SU-DHL-6 (cell line): Measurements from ENCODE around the gene COL23A1.

Experiments used
- H2AFZ ChIP-seq: fragments of 200-600 bp; sonication (generic); 2 replicates; pipeline ENCODE4 v1.6.1; 2014; ENCODE audit warnings: low read depth, mild to moderate bottlenecking, moderate library complexity, mixed read lengths, antibody characterized with exemption, low read length; ENCODE audit not compliant: severe bottlenecking
- H3F3A ChIP-seq: fragments of 200-600 bp; shearing (Covaris generic); 2 replicates; pipeline ENCODE4 v1.6.0; 2016; ENCODE audit warnings: antibody characterized with exemption, mild to moderate bottlenecking; ENCODE audit not compliant: insufficient read depth
- H3K27ac ChIP-seq: fragments of 200-600 bp; sonication (generic); 2 replicates; pipeline ENCODE4 v1.5.1; 2016; ENCODE audit warnings: low read depth, mild to moderate bottlenecking, low read length, moderate library complexity, mixed read lengths
- H3K27me3 ChIP-seq: fragments of 200-600 bp; sonication (generic), shearing (Covaris generic); 2 replicates; pipeline ENCODE4 v1.6.0; 2014; ENCODE audit warnings: mild to moderate bottlenecking, low read length
- H3K36me3 ChIP-seq: fragments of 200-600 bp; sonication (generic); 2 replicates; pipeline ENCODE4 v1.6.1; 2014; ENCODE audit warnings: mild to moderate bottlenecking, low read length, mixed read lengths
- H3K4me2 ChIP-seq: fragments of 300-600, 200-600 bp; shearing (Covaris generic), sonication (generic); 2 replicates; pipeline ENCODE4 v1.6.0; 2014; ENCODE audit warnings: low read length, low read depth, mild to moderate bottlenecking; ENCODE audit not compliant: poor library complexity, severe bottlenecking
- H3K4me3 ChIP-seq: fragments of 200-600 bp; sonication (generic); 2 replicates; pipeline ENCODE4 v1.5.1; 2014; ENCODE audit warnings: antibody characterized with exemption, low read length, mild to moderate bottlenecking, mixed read lengths; ENCODE audit not compliant: insufficient read depth, poor library complexity, severe bottlenecking
- H3K79me2 ChIP-seq: fragments of 200-600 bp; sonication (generic); 2 replicates; pipeline ENCODE4 v1.6.1; 2014; ENCODE audit warnings: mild to moderate bottlenecking, low read length, moderate library complexity; ENCODE audit not compliant: insufficient read depth
- H3K9ac ChIP-seq: fragments of 200-600 bp; sonication (generic); 2 replicates; pipeline ENCODE4 v1.7.0; 2014; ENCODE audit warnings: mild to moderate bottlenecking, low read length
- H3K9me2 ChIP-seq: fragments of 200-600 bp; sonication (generic); replicated peaks from 2 replicates; pipeline ENCODE4 v1.6.1; 2014; ENCODE audit warnings: low read length; ENCODE audit not compliant: insufficient read depth
- H3K9me3 ChIP-seq: fragments of 200-600 bp; sonication (generic); 2 replicates; pipeline ENCODE4 v1.6.1; 2014; ENCODE audit warnings: low read length, mixed read lengths; ENCODE audit not compliant: insufficient read depth
- H4K20me1 ChIP-seq: fragments of 200-600 bp; sonication (generic); 2 replicates; pipeline ENCODE4 v1.6.1; 2014; ENCODE audit warnings: low read depth, mild to moderate bottlenecking, antibody characterized with exemption, low read length, moderate library complexity, mixed read lengths
- CTCF ChIP-seq: fragments of 200-600 bp; sonication (generic); IDR thresholded peaks from one replicate; pipeline ENCODE4 v1.5.1; 2017; ENCODE audit warnings: antibody characterized with exemption, mild to moderate bottlenecking, low read length, moderate library complexity; ENCODE audit not compliant: insufficient read depth, poor library complexity, severe bottlenecking
- EZH2phosphoT487 ChIP-seq: fragments of 200-600 bp; sonication (generic), shearing (Covaris generic); conservative IDR thresholded peaks from 2 replicates; pipeline ENCODE4 v1.6.1; 2018; ENCODE audit warnings: mild to moderate bottlenecking, antibody characterized with exemption, low read length, moderate library complexity, mixed read lengths

Gene COL23A1

DNA sequence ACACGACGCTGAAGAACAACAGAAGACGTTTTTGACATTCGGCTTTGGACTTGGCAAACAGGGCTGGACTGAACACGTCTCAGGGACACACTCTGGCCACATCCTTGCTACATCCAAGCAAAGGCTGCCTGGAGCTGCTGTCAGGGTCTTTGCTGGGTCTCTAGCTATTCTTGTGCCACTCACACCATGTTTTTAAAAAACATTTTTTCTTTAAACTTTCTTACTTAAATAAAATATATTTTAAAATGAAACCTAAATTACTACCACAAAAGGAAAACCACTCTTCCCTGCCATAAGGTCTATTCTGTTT is 229.3 kb downstream of the COL23A1 start:
- no peaks in the 10 kb centered on the region for H3K9me3 ChIP-seq
- no peak overlapping the region for H3K9ac ChIP-seq
- no peaks in the 10 kb centered on the region for H3K27me3 ChIP-seq
- no peak overlapping the region for H3K27ac ChIP-seq
- H4K20me1 ChIP-seq = no peaks in the 10 kb centered on the region
- no peak overlapping the region for H3K4me2 ChIP-seq
- H3K9me2 ChIP-seq = no peaks in the 10 kb centered on the region
- no peak overlapping the region for H3K4me3 ChIP-seq
- TF ChIP-seq CTCF (no peak), EZH2phosphoT487 (no peak)
- no peak overlapping the region for H2AFZ ChIP-seq
- no peaks in the 10 kb centered on the region for H3K36me3 ChIP-seq
- H3K79me2 ChIP-seq = no peaks in the 10 kb centered on the region
- H3F3A ChIP-seq = no peaks in the 10 kb centered on the region

GRCh38 chr5:178360222-178360925 is 229.8 kb downstream of the COL23A1 start:
- Histone ChIP-seq H3K4me2 (no peak overlapping the region), H3K27me3 (no peaks in the 10 kb centered on the region), H3K9me2 (no peaks in the 10 kb centered on the region), H3F3A (no peaks in the 10 kb centered on the region), H3K27ac (no peak overlapping the region), H3K9ac (no peak overlapping the region), H3K4me3 (no peak overlapping the region), H3K36me3 (no peaks in the 10 kb centered on the region), H3K79me2 (no peaks in the 10 kb centered on the region), H4K20me1 (no peaks in the 10 kb centered on the region), H2AFZ (no peak overlapping the region), H3K9me3 (no peaks in the 10 kb centered on the region)
- TF ChIP-seq EZH2phosphoT487 = no peak
- no peak for TF ChIP-seq CTCF

DNA sequence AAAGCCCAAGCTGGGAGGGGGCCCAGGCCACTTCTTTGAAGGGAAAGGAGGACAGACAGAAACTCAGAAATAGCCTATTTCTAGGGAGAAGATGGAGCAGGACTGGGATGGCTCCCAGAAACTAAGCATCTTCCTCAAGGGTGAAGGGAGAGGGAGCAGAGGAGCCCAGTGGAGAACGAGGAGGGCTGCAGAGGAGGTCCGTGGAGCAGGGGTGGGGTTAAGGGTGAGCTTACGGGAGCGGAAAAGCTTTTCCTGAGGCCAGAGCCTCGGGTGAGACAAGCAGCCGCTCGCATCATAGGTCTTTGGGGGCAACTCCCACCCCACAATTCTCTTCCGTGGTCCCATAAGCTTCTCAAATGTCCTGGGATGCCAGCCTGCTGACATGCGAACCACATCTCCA is 230.5 kb downstream of the COL23A1 start:
- Histone ChIP-seq H3K9me2 (no peaks in the 10 kb centered on the region), H3K9me3 (no peaks in the 10 kb centered on the region), H3K4me2 (no peak overlapping the region), H2AFZ (no peak overlapping the region), H4K20me1 (no peaks in the 10 kb centered on the region), H3K4me3 (no peak overlapping the region), H3F3A (no peaks in the 10 kb centered on the region), H3K27ac (no peak overlapping the region), H3K27me3 (no peaks in the 10 kb centered on the region), H3K79me2 (no peaks in the 10 kb centered on the region), H3K9ac (no peak overlapping the region), H3K36me3 (no peaks in the 10 kb centered on the region)
- TF ChIP-seq EZH2phosphoT487 (no peak), CTCF (no peak)
